Peyer's patch (tissue), 4 donors: ENCODE data around the gene MIER2. TPM values are rescaled to one million over a fixed set of nuclear protein-coding genes. Genes with fewer than 3 reads are reported as not detected.

ENCODE experiments used
- DNase-seq, 3 donors: peaks; one replicate each; pipeline ENCODE4 v3.0.0-alpha.2; 2017 to 2019
- H3K27ac ChIP-seq, 4 donors: fragments of 200-600 bp; sonication (generic); one replicate each; pipeline ENCODE4 v1.5.1; 2016 to 2019
- H3K27me3 ChIP-seq, 2 donors: fragments of 200-600 bp; sonication (generic); one replicate each; pipeline ENCODE4 v1.5.1; 2019
- H3K36me3 ChIP-seq, 3 donors: fragments of 200-600 bp; sonication (generic); one replicate each; pipeline ENCODE4 v1.5.1; 2016 to 2019
- H3K4me1 ChIP-seq, 4 donors: fragments of 200-600 bp; sonication (generic); one replicate each; pipeline ENCODE4 v1.5.1; 2016 to 2019
- H3K4me3 ChIP-seq, 4 donors: fragments of 200-600 bp; sonication (generic); 1 replicate in 3 of 4; 2 replicates in 1 of 4; pipeline ENCODE4 v1.5.1; 2016 to 2019; ENCODE audit warnings: mild to moderate bottlenecking in 1 of 4
- H3K9me3 ChIP-seq, 4 donors: fragments of 200-600 bp; sonication (generic); one replicate each; pipeline ENCODE4 v1.5.1; 2016 to 2019; ENCODE audit warnings: mild to moderate bottlenecking in 1 of 4
- CTCF ChIP-seq, 6 experiments: fragments of 450-650 bp in 4 of 6; fragments of 200-600 bp in 2 of 6; sonication (generic) in 1 of 6; IDR thresholded peaks; one replicate each; pipeline ENCODE4 v1.5.1; 2017 to 2019; ENCODE audit warnings: antibody characterized with exemption in 6 of 6, mild to moderate bottlenecking in 3 of 6, moderate library complexity in 1 of 6
- POLR2A ChIP-seq, 2 donors: fragments of 450-650 bp; IDR thresholded peaks; one replicate each; pipeline ENCODE4 v1.5.1; 2017; ENCODE audit warnings: antibody characterized with exemption in 2 of 2, mild to moderate bottlenecking in 2 of 2, moderate library complexity in 2 of 2
- total RNA-seq, 4 donors: library from RNA; depleted of rRNA; stranded (reverse); fragments of >200 nt; gene quantifications; one replicate each; pipeline ENCODE4 v1.1.0, GENCODE V29; 2016

MIER2 gene
- total RNA-seq, 4 donors from 2014 or later = 6.0 to 27.3 (median 20.9) TPM

- peak overlapping the region in 3 of 4 donors; percentile 86 to 98 (median 94) for H3K27ac ChIP-seq
- no peak for TF ChIP-seq POLR2A (IDR thresholded peaks at IDR 0.05)
- no peak for TF ChIP-seq CTCF (IDR thresholded peaks at IDR 0.05)
These were observed 54.1 kb downstream of the MIER2 start for GRCh38 chr19:290372-291005.

GRCh38 chr19:289651-290371 is 54.8 kb downstream of the MIER2 start:
- peak; percentile 56 to 58 for TF ChIP-seq POLR2A (IDR thresholded peaks at IDR 0.05)
- TF ChIP-seq CTCF (IDR thresholded peaks at IDR 0.05) = no peak
- peaks cover 0 to 5% (median 0%) of the 10 kb centered on the region in 3 donors for H3K36me3 ChIP-seq
- DNase-seq = peak in 2 of 3 donors; percentile 86 to 87
- H3K27me3 ChIP-seq = peaks cover 0 to 11% of the 10 kb centered on the region in 2 donors
- no peaks in the 10 kb centered on the region for H3K9me3 ChIP-seq
- H3K4me3 ChIP-seq = peak overlapping the region in 2 of 4 donors; percentile 58 to 85
- H3K4me1 ChIP-seq = peaks cover 0 to 38% (median 6%) of the 10 kb centered on the region in 4 donors
- H3K27ac ChIP-seq = peak overlapping the region in 3 of 4 donors; percentile 86 to 98 (median 94)

More at GRCh38 chr19:290372-291005, 54.1 kb downstream of the MIER2 start:
- Histone ChIP-seq H3K27me3 (peaks cover 0 to 11% of the 10 kb centered on the region in 2 donors), H3K4me1 (peaks cover 0 to 45% (median 6%) of the 10 kb centered on the region in 4 donors), H3K36me3 (peaks cover 0 to 5% (median 0%) of the 10 kb centered on the region in 3 donors), H3K4me3 (peak overlapping the region; percentile 29 to 85 (median 50)), H3K9me3 (no peaks in the 10 kb centered on the region)
- DNase-seq = peak in 2 of 3 donors; percentile 62 to 81

- DNase-seq = peak in 2 of 3 donors; percentile 56 to 59
- H3K27ac ChIP-seq = peak overlapping the region in 3 of 4 donors; percentile 86 to 98 (median 94)
- no peaks in the 10 kb centered on the region for H3K9me3 ChIP-seq
- TF ChIP-seq CTCF (IDR thresholded peaks at IDR 0.05) (peak in 1 of 6 experiments; percentile 1), POLR2A (IDR thresholded peaks at IDR 0.05) (no peak)
- peak overlapping the region in 2 of 4 donors; percentile 58 to 85 for H3K4me3 ChIP-seq
- peaks cover 0 to 29% (median 6%) of the 10 kb centered on the region in 4 donors for H3K4me1 ChIP-seq
- peaks cover 0 to 7% of the 10 kb centered on the region in 2 donors for H3K27me3 ChIP-seq
- H3K36me3 ChIP-seq = peaks cover 0 to 5% (median 0%) of the 10 kb centered on the region in 3 donors
These were observed 55.7 kb downstream of the MIER2 start for GRCh38 chr19:288911-289310.

GRCh38 chr19:287381-287871 is 57.2 kb downstream of the MIER2 start:
- peak in 2 of 3 donors; percentile 34 to 43 for DNase-seq
- H3K4me3 ChIP-seq = no peak overlapping the region
- peaks cover 0 to 14% (median 0%) of the 10 kb centered on the region in 3 donors for H3K36me3 ChIP-seq
- H3K27me3 ChIP-seq = peaks cover 0 to 2% of the 10 kb centered on the region in 2 donors
- peaks cover 0 to 27% (median 6%) of the 10 kb centered on the region in 4 donors for H3K4me1 ChIP-seq
- no peak overlapping the region for H3K27ac ChIP-seq
- H3K9me3 ChIP-seq = no peaks in the 10 kb centered on the region
- no peak for TF ChIP-seq CTCF (IDR thresholded peaks at IDR 0.05)

GRCh38 chr19:283395-283794 is 61.2 kb downstream of the MIER2 start:
- no peak overlapping the region for H3K27ac ChIP-seq
- peaks cover 0 to under 1% (median 0%) of the 10 kb centered on the region in 4 donors for H3K4me1 ChIP-seq
- H3K36me3 ChIP-seq = peaks cover 0 to 34% (median 0%) of the 10 kb centered on the region in 3 donors
- H3K4me3 ChIP-seq = no peak overlapping the region
- DNase-seq = no peak
- H3K9me3 ChIP-seq = no peaks in the 10 kb centered on the region
- no peaks in the 10 kb centered on the region for H3K27me3 ChIP-seq
- TF ChIP-seq CTCF (IDR thresholded peaks at IDR 0.05) (no peak), POLR2A (IDR thresholded peaks at IDR 0.05) (no peak)
